Muscle layer of duodenum (tissue), 2 donors: ENCODE measurements around the gene NIPBL.
"Not testable (repeated sequence)": the region's sequence is repeated elsewhere in the genome, so short reads cannot be mapped to it uniquely, and the experiment has no call there.

ENCODE experiments used
- H3K27ac ChIP-seq: one replicate; pipeline ENCODE4 v1.7.0; 2013; ENCODE audit warnings: mild to moderate bottlenecking, low read length
- H3K27me3 ChIP-seq: one replicate; pipeline ENCODE4 v1.7.0; 2013; ENCODE audit warnings: low read depth, mild to moderate bottlenecking, control low read depth, low read length
- H3K36me3 ChIP-seq, 2 donors: one replicate each; pipeline ENCODE4 v1.7.0; 2013; ENCODE audit warnings: low read length in 2 of 2, control low read depth in 1 of 2, mild to moderate bottlenecking in 1 of 2; ENCODE audit not compliant: insufficient read depth in 2 of 2, control insufficient read depth in 1 of 2
- H3K4me1 ChIP-seq, 2 donors: one replicate each; pipeline ENCODE4 v1.7.0; 2013; ENCODE audit warnings: low read length in 2 of 2, mild to moderate bottlenecking in 2 of 2, control low read depth in 1 of 2, moderate library complexity in 1 of 2; ENCODE audit not compliant: insufficient read depth in 2 of 2, control insufficient read depth in 1 of 2
- H3K4me3 ChIP-seq, 2 donors: one replicate each; pipeline ENCODE4 v1.7.0; 2013; ENCODE audit warnings: low read length in 2 of 2, low read depth in 1 of 2, mild to moderate bottlenecking in 1 of 2
- H3K9me3 ChIP-seq, 2 donors: one replicate each; pipeline ENCODE4 v1.7.0; 2013; ENCODE audit warnings: low read length in 2 of 2, control low read depth in 1 of 2, mild to moderate bottlenecking in 1 of 2; ENCODE audit not compliant: control insufficient read depth in 1 of 2
- donor health status: healthy.

The NIPBL gene

GRCh38 chr5:36876299-36876964 is at the start of gene NIPBL:
NIPBL (plus strand) TSS chr5:36876769; CDS start chr5:36953697, 76,928 bp downstream.
- Histone ChIP-seq H3K4me3 (peak within 1 kb of the TSS; percentile 86 to 95), H3K9me3 (no peaks in the 10 kb centered on the region), H3K4me1 (peaks cover 10 to 40% of the 10 kb centered on the region in 2 donors), H3K36me3 (peaks cover 0 to 14% of the 10 kb centered on the region in 2 donors), H3K27ac (peak within 1 kb of the TSS; percentile 97), H3K27me3 (no peaks in the 10 kb centered on the region)

GRCh38 chr5:36832274-36832673 is 44.3 kb upstream of the NIPBL start:
- Histone ChIP-seq H3K27me3 (no peaks in the 10 kb centered on the region), H3K27ac (no peak overlapping the region), H3K4me1 (no peaks in the 10 kb centered on the region)

GRCh38 chr5:36836831-36837230 is 39.7 kb upstream of the NIPBL start:
- Histone ChIP-seq H3K4me3 (no peak overlapping the region), H3K9me3 (no peaks in the 10 kb centered on the region), H3K27me3 (no peaks in the 10 kb centered on the region), H3K27ac (no peak overlapping the region), H3K4me1 (no peaks in the 10 kb centered on the region), H3K36me3 (no peaks in the 10 kb centered on the region)

More at GRCh38 chr5:36832274-36832673, 44.3 kb upstream of the NIPBL start:
- Histone ChIP-seq H3K9me3 (no peaks in the 10 kb centered on the region), H3K36me3 (no peaks in the 10 kb centered on the region), H3K4me3 (no peak overlapping the region)

GRCh38 chr5:36839489-36840476 is 36.8 kb upstream of the NIPBL start:
- H3K4me3 ChIP-seq = no peak overlapping the region
- no peak overlapping the region for H3K27ac ChIP-seq
- no peaks in the 10 kb centered on the region for H3K4me1 ChIP-seq
- no peaks in the 10 kb centered on the region for H3K9me3 ChIP-seq
- H3K36me3 ChIP-seq = no peaks in the 10 kb centered on the region
- H3K27me3 ChIP-seq = no peaks in the 10 kb centered on the region

GRCh38 chr5:36841677-36842076 is 34.9 kb upstream of the NIPBL start:
- no peak overlapping the region for H3K4me3 ChIP-seq
- no peaks in the 10 kb centered on the region for H3K27me3 ChIP-seq
- H3K36me3 ChIP-seq = no peaks in the 10 kb centered on the region
- no peaks in the 10 kb centered on the region for H3K4me1 ChIP-seq
- H3K27ac ChIP-seq = no peak overlapping the region
- H3K9me3 ChIP-seq = no peaks in the 10 kb centered on the region

GRCh38 chr5:36842087-36842486 is 34.5 kb upstream of the NIPBL start:
- no peaks in the 10 kb centered on the region for H3K27me3 ChIP-seq
- no peaks in the 10 kb centered on the region for H3K36me3 ChIP-seq
- no peak overlapping the region for H3K27ac ChIP-seq
- H3K4me1 ChIP-seq = no peaks in the 10 kb centered on the region
- H3K9me3 ChIP-seq = no peaks in the 10 kb centered on the region
- H3K4me3 ChIP-seq = no peak overlapping the region

GRCh38 chr5:36844305-36844704 is 32.3 kb upstream of the NIPBL start:
- H3K27me3 ChIP-seq = no peaks in the 10 kb centered on the region
- H3K4me3 ChIP-seq = no peak overlapping the region
- no peaks in the 10 kb centered on the region for H3K9me3 ChIP-seq
- no peaks in the 10 kb centered on the region for H3K36me3 ChIP-seq
- H3K27ac ChIP-seq = no peak overlapping the region
- H3K4me1 ChIP-seq = no peaks in the 10 kb centered on the region

- H3K27ac ChIP-seq, H3K4me3 ChIP-seq, H3K36me3 ChIP-seq, H3K9me3 ChIP-seq, H3K27me3 ChIP-seq, H3K4me1 ChIP-seq: not testable (repeated sequence)
Measured at GRCh38 chr5:36848545-36848944, 28.0 kb upstream of the NIPBL start.

GRCh38 chr5:36852903-36853302 is 23.7 kb upstream of the NIPBL start:
- H3K27ac ChIP-seq, H3K9me3 ChIP-seq, H3K27me3 ChIP-seq, H3K36me3 ChIP-seq, H3K4me3 ChIP-seq, H3K4me1 ChIP-seq: not testable (repeated sequence)

- H3K9me3 ChIP-seq = no peaks in the 10 kb centered on the region
- no peak overlapping the region for H3K27ac ChIP-seq
- H3K27me3 ChIP-seq = no peaks in the 10 kb centered on the region
- H3K36me3 ChIP-seq = no peaks in the 10 kb centered on the region
- H3K4me3 ChIP-seq = no peak overlapping the region
- H3K4me1 ChIP-seq = no peaks in the 10 kb centered on the region
Measured at GRCh38 chr5:36854402-36855140, 22.0 kb upstream of the NIPBL start.

- H3K9me3 ChIP-seq = no peaks in the 10 kb centered on the region
- H3K27ac ChIP-seq = no peak overlapping the region
- H3K36me3 ChIP-seq = no peaks in the 10 kb centered on the region
- no peak overlapping the region for H3K4me3 ChIP-seq
- H3K27me3 ChIP-seq = no peaks in the 10 kb centered on the region
- no peaks in the 10 kb centered on the region for H3K4me1 ChIP-seq
Measured at GRCh38 chr5:36855141-36855495, 21.5 kb upstream of the NIPBL start.
